Measurements from ENCODE around the gene PNLIPRP3.

PNLIPRP3 gene

GRCh38 chr10:116524736-116525135 lies 97.1 kb downstream of the PNLIPRP3 start:
- DNase-seq (ENCODE audit: insufficient read length, low spot score) (no peak), FAIRE-seq (no peak)
- no peak for TF ChIP-seq CTCF (IDR thresholded peaks at IDR 0.05; ENCODE audit: insufficient read depth, missing control alignments)

GRCh38 chr10:116526219-116526618 lies 98.6 kb downstream of the PNLIPRP3 start:
- no peak for FAIRE-seq
- no peak for DNase-seq (ENCODE audit: insufficient read length, low spot score)
- TF ChIP-seq CTCF (IDR thresholded peaks at IDR 0.05; ENCODE audit: insufficient read depth, missing control alignments): no peak
